ENCODE measurements around the gene KNDC1. TPM values are rescaled to one million over a fixed set of nuclear protein-coding genes. Genes with fewer than 3 reads are reported as not detected.

The KNDC1 gene
- polyA plus RNA-seq, 1 donor, result 6.6 TPM

Other genes starting within 250 kb of the KNDC1 start
- 0.24 TPM for gene CFAP46, start 217.6 kb upstream of the KNDC1 start, polyA plus RNA-seq (ENCODE audit: insufficient read length)
- gene ADGRA1, start 72.3 kb upstream of the KNDC1 start, polyA plus RNA-seq (ENCODE audit: insufficient read length), result 2.5 TPM
- gene UTF1, start 70.0 kb downstream of the KNDC1 start, polyA plus RNA-seq (ENCODE audit: insufficient read length), result not detected
- 0.29 TPM for gene VENTX, start 77.6 kb downstream of the KNDC1 start, polyA plus RNA-seq (ENCODE audit: insufficient read length)
- 2.4 TPM for gene ADAM8, start 116.6 kb downstream of the KNDC1 start, polyA plus RNA-seq (ENCODE audit: insufficient read length)
- 40.9 TPM for gene TUBGCP2, start 148.7 kb downstream of the KNDC1 start, polyA plus RNA-seq (ENCODE audit: insufficient read length)
- gene ZNF511, start 148.7 kb downstream of the KNDC1 start, polyA plus RNA-seq (ENCODE audit: insufficient read length), result 37.4 TPM
- gene CALY, start 176.7 kb downstream of the KNDC1 start, polyA plus RNA-seq (ENCODE audit: insufficient read length), result not detected
- gene PRAP1, start 187.2 kb downstream of the KNDC1 start, polyA plus RNA-seq (ENCODE audit: insufficient read length), result not detected
- gene FUOM, start 197.8 kb downstream of the KNDC1 start, polyA plus RNA-seq (ENCODE audit: insufficient read length), result 4.5 TPM
- 123 TPM for gene ECHS1, start 213.1 kb downstream of the KNDC1 start, polyA plus RNA-seq (ENCODE audit: insufficient read length)
- gene PAOX, start 219.0 kb downstream of the KNDC1 start, polyA plus RNA-seq (ENCODE audit: insufficient read length), result 2.5 TPM
- 43.2 TPM for gene MTG1, start 233.9 kb downstream of the KNDC1 start, polyA plus RNA-seq (ENCODE audit: insufficient read length)

All from forelimb muscle (tissue), 1 donor.